Mesodermal cell (in vitro differentiated cells): ENCODE data around the gene MAK.
"Not testable (repeated sequence)": the region's sequence is repeated elsewhere in the genome, so short reads cannot be mapped to it uniquely, and the experiment has no call there.

ENCODE experiments used
- H3K27ac ChIP-seq: 2 replicates; pipeline ENCODE4 v1.7.0; 2013; ENCODE audit warnings: mild to moderate bottlenecking, low read depth, low read length, moderate library complexity; ENCODE audit not compliant: severe bottlenecking
- H3K36me3 ChIP-seq: 2 replicates; pipeline ENCODE4 v1.7.1; 2013; ENCODE audit warnings: mild to moderate bottlenecking, low read length, moderate library complexity; ENCODE audit not compliant: control insufficient read depth, insufficient read depth
- H3K4me1 ChIP-seq: one replicate; pipeline ENCODE4 v1.7.1; 2013; ENCODE audit warnings: mild to moderate bottlenecking, low read length; ENCODE audit not compliant: insufficient read depth, control insufficient read depth, poor library complexity, severe bottlenecking
- H3K4me3 ChIP-seq: 2 replicates; pipeline ENCODE4 v1.7.0; 2013; ENCODE audit warnings: low read length, control low read depth, mild to moderate bottlenecking; ENCODE audit not compliant: insufficient read depth, poor library complexity, severe bottlenecking; ENCODE audit errors: extremely low read depth
- H3K9me3 ChIP-seq: 2 replicates; pipeline ENCODE4 v1.7.1; 2013; ENCODE audit warnings: mild to moderate bottlenecking, low read length, moderate library complexity; ENCODE audit not compliant: control insufficient read depth
- WGBS, 2 experiments: methylation state at CpG; one replicate each; pipeline ENCODE4 v1.1.5; 2013; ENCODE audit warnings: missing lambda C conversion rate in 2 of 2; ENCODE audit not compliant: insufficient coverage in 2 of 2; 5-methylcytosine and 5-hydroxymethylcytosine counted together

Gene MAK

DNA sequence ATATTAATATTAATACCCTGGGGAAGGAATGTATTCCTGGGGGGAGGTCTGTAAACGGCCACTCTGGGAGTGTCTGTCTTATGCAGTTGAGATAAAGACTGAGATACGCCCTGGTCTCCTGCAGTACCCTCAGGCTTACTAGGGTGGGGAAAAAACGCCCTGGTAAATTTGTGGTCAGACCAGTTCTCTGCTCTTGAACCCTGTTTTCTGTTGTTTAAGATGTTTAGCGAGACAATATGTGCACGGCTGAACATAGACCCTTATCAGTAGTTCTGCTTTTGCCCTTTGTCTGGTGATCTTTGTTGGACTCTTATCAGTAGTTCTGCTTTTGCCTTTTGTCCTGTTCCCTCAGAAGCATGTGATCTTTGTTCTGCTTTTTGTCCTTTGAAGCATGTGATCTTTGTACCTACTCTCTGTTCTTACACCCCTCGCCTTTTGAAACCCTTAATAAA, 15.5 kb upstream of the MAK start:
- H3K4me1 ChIP-seq, H3K9me3 ChIP-seq, H3K27ac ChIP-seq, H3K36me3 ChIP-seq, H3K4me3 ChIP-seq: not testable (repeated sequence)
- 85 to 86% methylated on average over 4 to 6 of the region's 6 CpGs for WGBS, 2 experiments

DNA sequence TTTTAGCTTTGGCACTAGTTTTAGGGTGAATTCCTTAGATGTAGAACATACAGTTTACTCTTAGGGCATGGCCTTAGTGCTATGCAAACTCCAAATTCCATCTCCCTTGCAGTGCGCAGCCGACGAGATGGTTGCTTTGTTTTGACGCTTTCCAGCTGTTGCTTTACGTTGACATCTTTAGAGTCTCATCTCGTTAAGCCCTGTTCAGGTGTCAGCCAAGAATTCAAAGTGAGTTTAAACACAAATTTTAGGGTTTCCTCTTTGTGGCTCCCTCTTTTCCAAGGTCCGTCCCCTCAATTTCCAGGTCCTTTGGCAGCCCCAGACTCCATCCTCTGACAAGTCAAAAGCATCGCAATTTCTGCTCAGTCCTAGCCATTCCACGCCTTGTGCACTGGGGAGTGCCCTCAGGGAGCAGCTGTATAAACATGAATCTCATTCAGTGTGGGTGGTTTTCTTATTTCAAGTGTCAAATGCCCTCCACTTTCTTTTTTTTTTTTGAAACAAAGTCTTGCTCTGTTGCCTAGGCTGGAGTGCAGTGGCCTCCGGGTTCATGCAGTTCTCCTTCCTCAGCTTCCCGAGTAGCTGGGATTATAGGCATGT, 14.1 kb upstream of the MAK start:
- Histone ChIP-seq H3K4me1 (no peaks in the 10 kb centered on the region), H3K27ac (no peak overlapping the region)
- WGBS, 2 experiments = 88 to 91% methylated on average over 9 to 11 of the region's 11 CpGs

DNA sequence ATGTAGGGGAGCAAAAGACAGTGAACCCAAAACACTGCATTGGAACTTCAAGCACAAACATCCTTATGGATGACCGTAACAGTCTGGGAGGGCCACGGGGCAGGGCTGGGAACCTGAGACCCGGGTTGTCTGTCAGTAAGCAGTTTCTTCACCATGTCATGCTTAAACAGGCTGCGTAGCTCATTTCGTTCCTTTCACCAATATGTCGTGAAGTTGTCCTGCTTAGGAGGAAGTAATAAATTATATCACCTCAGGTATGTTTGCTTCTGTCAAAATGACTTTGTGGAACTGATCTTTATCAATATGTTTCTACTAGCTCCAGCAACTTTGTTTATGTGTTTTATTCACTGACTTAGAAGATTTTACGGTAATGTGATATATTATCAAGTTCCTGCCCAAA, 12.4 kb upstream of the MAK start:
- H3K9me3 ChIP-seq = no peaks in the 10 kb centered on the region
- no peaks in the 10 kb centered on the region for H3K36me3 ChIP-seq
- H3K4me3 ChIP-seq = no peak overlapping the region
- no peaks in the 10 kb centered on the region for H3K4me1 ChIP-seq
- WGBS, 2 experiments = 93 to 95% methylated on average over 4 to 5 of the region's 7 CpGs
- H3K27ac ChIP-seq = no peak overlapping the region

More for the DNA sequence above, 14.1 kb upstream of the MAK start:
- Histone ChIP-seq H3K4me3 (no peak overlapping the region), H3K36me3 (no peaks in the 10 kb centered on the region), H3K9me3 (no peaks in the 10 kb centered on the region)

DNA sequence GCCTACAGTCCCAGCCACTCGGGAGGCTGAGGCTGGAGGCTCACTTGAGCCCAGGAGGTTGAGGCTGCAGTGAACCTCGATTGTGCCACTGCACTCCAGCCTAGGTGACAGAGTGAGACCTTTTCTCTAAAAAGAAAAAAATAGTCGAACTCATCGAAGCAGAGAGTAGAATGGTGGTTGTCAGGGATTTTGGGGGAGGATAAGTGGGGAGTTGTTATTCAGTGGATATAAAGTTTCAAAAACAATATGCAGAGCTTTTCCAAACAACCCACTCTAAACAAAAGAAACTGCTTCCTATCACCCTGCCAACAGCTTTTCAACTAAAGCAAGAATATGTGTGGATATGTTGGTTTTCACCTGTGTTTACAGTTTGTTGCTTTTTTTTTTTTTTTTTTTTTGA, 11.6 kb upstream of the MAK start:
- H3K36me3 ChIP-seq = no peaks in the 10 kb centered on the region
- no peak overlapping the region for H3K27ac ChIP-seq
- no peaks in the 10 kb centered on the region for H3K9me3 ChIP-seq
- WGBS, 2 experiments = 79 to 94% methylated on average over 2 of the region's 4 CpGs
- H3K4me1 ChIP-seq = no peaks in the 10 kb centered on the region
- no peak overlapping the region for H3K4me3 ChIP-seq

DNA sequence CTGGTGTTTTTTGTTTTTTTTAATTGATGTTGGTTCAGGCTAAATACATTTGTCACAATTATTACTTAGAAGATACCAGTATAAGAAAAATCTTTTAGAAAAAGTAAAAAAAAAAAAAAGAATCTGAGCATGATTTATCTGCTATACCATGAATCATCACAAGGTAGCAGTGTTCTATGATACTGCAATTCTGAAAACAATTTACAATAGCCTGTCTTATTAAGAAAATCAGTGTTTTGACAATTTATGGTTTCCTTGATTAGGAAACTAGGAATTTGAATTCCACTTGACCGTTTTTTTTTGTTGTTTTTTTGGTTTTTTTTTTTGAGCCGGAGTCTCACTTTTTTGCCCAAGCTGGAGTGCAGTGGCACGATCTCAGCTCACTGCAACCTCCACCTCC, 9.3 kb upstream of the MAK start:
- no peaks in the 10 kb centered on the region for H3K4me1 ChIP-seq
- H3K36me3 ChIP-seq = no peaks in the 10 kb centered on the region
- 83% methylated on average over 2 of the region's 3 CpGs; no CpG with 5 or more reads in 1 of the 2 experiments for WGBS, 2 experiments
- no peak overlapping the region for H3K27ac ChIP-seq
- no peaks in the 10 kb centered on the region for H3K9me3 ChIP-seq
- H3K4me3 ChIP-seq = no peak overlapping the region

DNA sequence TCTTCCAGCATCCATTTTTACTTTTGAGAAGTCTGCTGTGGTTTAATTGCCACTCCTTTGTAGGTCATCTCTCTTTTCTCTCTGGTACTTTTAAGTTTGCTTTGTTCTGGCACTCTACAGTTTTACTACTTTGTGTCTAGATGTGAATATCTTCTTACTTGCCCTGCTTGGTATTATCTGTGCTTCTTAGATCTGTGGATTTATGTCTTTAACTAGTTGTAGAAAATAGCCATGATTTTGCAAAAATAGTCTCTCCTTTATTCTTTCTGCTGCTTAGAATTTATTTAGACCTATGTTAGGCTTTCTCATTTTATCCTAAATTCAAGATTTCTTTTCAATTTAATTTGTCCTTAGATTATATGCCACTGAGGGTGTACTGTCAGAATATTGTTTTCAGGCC, 5.2 kb upstream of the MAK start:
- Histone ChIP-seq H3K27ac (no peak overlapping the region), H3K4me3 (no peak overlapping the region), H3K4me1 (no peaks in the 10 kb centered on the region), H3K9me3 (no peaks in the 10 kb centered on the region), H3K36me3 (no peaks in the 10 kb centered on the region)

DNA sequence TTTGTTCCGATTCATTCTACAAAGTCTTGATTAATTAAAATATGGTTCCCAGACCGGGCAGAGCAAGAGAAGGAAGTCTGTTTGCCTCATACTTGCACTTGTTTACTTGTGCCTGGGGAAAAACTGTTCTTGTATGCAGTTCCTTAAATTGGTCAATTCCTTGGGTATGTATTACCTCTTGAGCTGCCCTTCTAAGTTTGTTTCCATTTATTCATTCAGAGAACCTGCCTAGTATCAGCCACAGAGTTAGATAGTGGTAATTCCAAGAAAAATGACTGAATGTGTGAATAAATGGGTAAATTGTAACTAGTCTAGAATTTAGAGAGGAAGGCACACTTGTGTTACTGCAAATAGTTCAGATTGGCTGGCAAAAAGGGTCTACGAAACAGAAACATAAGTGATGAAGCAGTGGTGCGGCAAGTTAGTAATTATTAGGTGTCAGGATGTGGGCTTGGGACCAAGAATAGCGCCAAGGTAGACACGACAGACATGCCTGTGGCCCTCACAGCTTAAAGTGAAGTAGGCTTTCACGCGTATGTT, 525 bp upstream of the MAK start:
- H3K4me1 ChIP-seq = peaks cover 4% of the 10 kb centered on the region
- H3K9me3 ChIP-seq = no peaks in the 10 kb centered on the region
- no peaks in the 10 kb centered on the region for H3K36me3 ChIP-seq
- WGBS, 2 experiments = 80 to 83% methylated on average over 3 to 7 of the region's 8 CpGs
- H3K4me3 ChIP-seq = peak overlapping the region; percentile 62
- no peak overlapping the region for H3K27ac ChIP-seq

DNA sequence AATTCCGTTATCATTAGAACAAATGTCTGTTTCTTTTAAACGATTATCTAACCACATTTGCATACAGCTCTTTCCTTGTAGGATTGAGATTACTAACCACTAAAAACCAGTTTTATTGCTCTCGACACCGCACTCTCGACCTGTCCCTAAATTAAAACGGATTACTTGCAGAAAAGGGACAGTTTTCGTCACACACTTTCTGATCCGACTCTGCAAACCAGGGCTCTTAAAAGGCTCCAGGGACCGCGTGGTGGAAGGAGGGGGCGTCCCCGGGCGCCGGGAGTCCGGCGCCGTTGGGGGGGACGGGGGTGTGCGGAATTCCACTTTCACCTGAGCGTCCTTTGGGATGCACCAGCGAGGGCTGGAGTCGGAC, 731 bp downstream of the MAK start:
- Histone ChIP-seq H3K4me3 (peak overlapping the region; percentile 62), H3K36me3 (no peaks in the 10 kb centered on the region), H3K9me3 (no peaks in the 10 kb centered on the region), H3K27ac (peak overlapping the region; percentile 89), H3K4me1 (peaks cover 4% of the 10 kb centered on the region)
- WGBS, 2 experiments = 0% methylated on average over 6 to 18 of the region's 22 CpGs

DNA sequence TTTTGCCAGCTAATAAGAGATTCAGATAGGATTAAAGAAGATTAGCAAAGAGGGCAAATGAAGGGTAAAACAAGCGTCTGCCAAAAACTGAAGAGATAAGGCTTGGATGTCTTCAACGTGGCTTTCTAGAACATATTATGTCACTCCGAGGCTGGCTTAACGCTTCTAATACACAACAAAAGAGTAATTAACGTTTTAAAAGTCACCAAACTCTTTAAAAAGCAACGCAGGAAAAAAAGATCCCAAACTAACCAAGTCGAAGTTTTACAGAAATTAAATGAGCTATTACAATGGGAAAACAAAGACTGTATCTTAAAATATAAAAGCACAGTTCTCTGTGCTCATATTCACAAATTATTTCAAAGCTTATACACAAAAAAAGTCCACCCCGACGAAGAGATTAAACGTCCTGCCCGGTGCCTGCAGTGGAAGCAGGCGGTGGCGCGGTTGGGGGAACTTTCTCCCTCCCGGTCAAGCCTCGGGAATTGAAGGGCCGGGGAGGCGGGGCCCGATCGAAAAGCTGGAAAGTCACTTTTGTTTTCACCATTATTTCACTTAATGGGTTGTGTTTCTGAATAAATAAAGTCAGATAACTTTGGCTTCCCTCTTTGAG, 1.2 kb downstream of the MAK start:
- Histone ChIP-seq H3K4me3 (peak overlapping the region; percentile 62), H3K9me3 (no peaks in the 10 kb centered on the region), H3K27ac (no peak overlapping the region), H3K36me3 (no peaks in the 10 kb centered on the region), H3K4me1 (peaks cover 4% of the 10 kb centered on the region)
- 0 to 4% methylated on average over 7 to 8 of the region's 20 CpGs for WGBS, 2 experiments

DNA sequence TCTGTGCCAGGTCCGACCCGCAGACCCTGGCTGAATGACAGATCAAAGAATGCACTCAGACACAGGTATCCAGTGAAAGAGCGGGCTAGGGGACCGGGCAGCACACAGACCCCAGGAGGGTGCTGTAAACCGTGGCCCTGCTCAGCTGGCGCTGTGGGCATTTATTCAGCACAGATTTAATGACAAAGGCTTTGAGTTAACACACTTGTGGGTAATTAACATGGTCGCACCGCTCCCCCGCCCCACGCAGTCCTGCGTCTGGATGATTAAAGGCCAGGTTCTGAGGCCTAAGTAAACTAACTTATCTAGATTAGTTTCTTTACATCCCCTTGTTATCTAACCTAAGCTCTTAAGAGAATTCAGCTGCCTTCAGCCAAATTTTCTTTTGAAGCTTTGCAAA, 3.5 kb downstream of the MAK start:
- WGBS, 2 experiments = 95 to 96% methylated on average over 11 of the region's 11 CpGs
- H3K27ac ChIP-seq = no peak overlapping the region
- no peaks in the 10 kb centered on the region for H3K9me3 ChIP-seq
- H3K4me3 ChIP-seq = no peak overlapping the region
- no peaks in the 10 kb centered on the region for H3K36me3 ChIP-seq
- H3K4me1 ChIP-seq = peaks cover 4% of the 10 kb centered on the region

DNA sequence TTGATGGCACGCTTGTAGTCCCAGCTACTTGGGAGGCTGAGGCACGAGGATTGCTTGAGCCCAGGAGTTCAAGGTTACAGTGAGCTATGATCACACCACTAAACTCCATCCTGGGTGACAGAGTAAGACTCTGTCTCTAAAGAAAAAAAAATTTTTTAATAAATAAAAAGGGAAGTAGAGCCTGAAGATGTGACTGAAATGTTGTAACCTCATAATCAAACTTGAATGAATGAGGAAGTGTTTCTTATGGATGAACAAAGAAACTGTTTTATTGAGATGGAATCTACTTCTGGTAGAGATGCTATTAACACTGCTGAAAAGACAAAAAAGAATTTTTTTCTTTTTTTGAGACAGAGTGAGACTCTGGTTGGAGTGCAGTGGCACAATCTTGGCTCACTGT, 6.7 kb downstream of the MAK start:
- Histone ChIP-seq H3K36me3 (no peaks in the 10 kb centered on the region), H3K4me1 (no peaks in the 10 kb centered on the region), H3K27ac (no peak overlapping the region), H3K9me3 (no peaks in the 10 kb centered on the region), H3K4me3 (no peak overlapping the region)
- 94 to 100% methylated on average over 1 to 2 of the region's 2 CpGs for WGBS, 2 experiments
